HG03039 (cell line): ENCODE data around the gene CREBBP.
"Not testable (repeated sequence)": the region's sequence is repeated elsewhere in the genome, so short reads cannot be mapped to it uniquely, and the experiment has no call there.

Experiments used
- ATAC-seq: cut with Tn5 transposase; IDR thresholded peaks from one replicate; pipeline ENCODE4 v1.9.1; 2021; ENCODE audit warnings: mild to moderate bottlenecking, moderate library complexity; ENCODE audit not compliant: unreplicated experiment

Gene CREBBP

GRCh38 chr16:3880623-3881498 is at the start of gene CREBBP:
Gene CREBBP (minus strand): TSS chr16:3880713. CDS start chr16:3879916, 797 bp downstream.
- peak; percentile 74 for ATAC-seq

- ATAC-seq: not testable (repeated sequence)
These were observed 46.6 kb upstream of the CREBBP start for GRCh38 chr16:3927147-3927546.

GRCh38 chr16:3924763-3925162 is 44.2 kb upstream of the CREBBP start:
- no peak for ATAC-seq

- ATAC-seq: no peak
These were observed 41.7 kb upstream of the CREBBP start for GRCh38 chr16:3922241-3922640.

GRCh38 chr16:3920206-3920605 is 39.7 kb upstream of the CREBBP start:
- ATAC-seq: no peak

- ATAC-seq: no peak
These were observed 38.9 kb upstream of the CREBBP start for GRCh38 chr16:3919413-3919812.

- ATAC-seq: no peak
These were observed 35.1 kb upstream of the CREBBP start for GRCh38 chr16:3915426-3916260.

- ATAC-seq: no peak
These were observed 32.4 kb upstream of the CREBBP start for GRCh38 chr16:3912897-3913296.

- ATAC-seq: no peak
These were observed 31.9 kb upstream of the CREBBP start for GRCh38 chr16:3912373-3912772.

- not testable (repeated sequence) for ATAC-seq
These were observed 31.2 kb upstream of the CREBBP start for GRCh38 chr16:3911741-3912140.

GRCh38 chr16:3909791-3910583 is 29.5 kb upstream of the CREBBP start:
- ATAC-seq: no peak

- no peak for ATAC-seq
These were observed 28.5 kb upstream of the CREBBP start for GRCh38 chr16:3908951-3909437.

- no peak for ATAC-seq
These were observed 27.1 kb upstream of the CREBBP start for GRCh38 chr16:3907586-3907985.

GRCh38 chr16:3906363-3906762 is 25.9 kb upstream of the CREBBP start:
- ATAC-seq: no peak

GRCh38 chr16:3904875-3905274 is 24.4 kb upstream of the CREBBP start:
- no peak for ATAC-seq

- no peak for ATAC-seq
These were observed 9.6 kb upstream of the CREBBP start for GRCh38 chr16:3890091-3890490.

GRCh38 chr16:3889059-3889458 is 8.5 kb upstream of the CREBBP start:
- ATAC-seq: no peak

GRCh38 chr16:3885999-3886398 is 5.5 kb upstream of the CREBBP start:
- ATAC-seq: not testable (repeated sequence)

- ATAC-seq: no peak
These were observed 3.9 kb upstream of the CREBBP start for GRCh38 chr16:3884398-3884797.

GRCh38 chr16:3882531-3882930 is 2.0 kb upstream of the CREBBP start:
- no peak for ATAC-seq

- ATAC-seq: no peak
These were observed 1.0 kb upstream of the CREBBP start for GRCh38 chr16:3881499-3881990.
